ENCODE measurements around the gene TOR1AIP1. TPM values are rescaled to one million over a fixed set of nuclear protein-coding genes. Genes with fewer than 3 reads are reported as not detected.

The TOR1AIP1 gene
- total RNA-seq, 1 donor from 2014 or later, result 60.6 TPM

- H3K4me1 Mint-ChIP-seq (ENCODE audit: unreplicated experiment), result no peaks in the 10 kb centered on the region
- H3K27me3 Mint-ChIP-seq (ENCODE audit: unreplicated experiment), result no peaks in the 10 kb centered on the region
- H3K4me3 Mint-ChIP-seq (ENCODE audit: unreplicated experiment), result no peak overlapping the region
- no peak overlapping the region for H3K27ac Mint-ChIP-seq (ENCODE audit: unreplicated experiment)
- no peak for TF ChIP-seq CTCF (IDR thresholded peaks at IDR 0.05)
- peaks cover 13% of the 10 kb centered on the region for H3K36me3 Mint-ChIP-seq (ENCODE audit: unreplicated experiment)
- DNase-seq (ENCODE audit: extremely low spot score, unreplicated experiment), result no peak
- H3K9me3 Mint-ChIP-seq (ENCODE audit: unreplicated experiment), result no peaks in the 10 kb centered on the region
These were observed 42.2 kb downstream of the TOR1AIP1 start for GRCh38 chr1:179924268-179924667.

DNA sequence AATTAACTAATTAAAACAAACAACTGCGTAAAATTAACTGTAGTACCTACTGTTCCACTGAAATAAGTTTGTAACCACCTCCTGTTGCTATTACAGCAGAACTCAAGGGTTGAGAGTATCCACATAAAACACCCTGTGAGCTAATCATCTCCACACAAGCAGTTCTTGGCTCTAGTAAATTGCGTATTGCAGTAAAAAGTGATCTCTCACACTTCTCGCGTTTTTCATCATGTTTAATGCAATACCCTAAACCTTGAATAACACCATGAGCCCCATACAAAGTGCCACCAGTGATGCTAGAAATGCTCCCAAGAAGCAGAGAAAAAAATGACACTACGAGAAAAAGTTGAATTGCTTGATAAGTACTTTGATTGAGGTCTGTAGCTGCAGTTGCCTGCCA is 43.2 kb downstream of the TOR1AIP1 start:
- DNase-seq (ENCODE audit: extremely low spot score, unreplicated experiment), result no peak
- H3K4me3 Mint-ChIP-seq (ENCODE audit: unreplicated experiment), result no peak overlapping the region
- no peak overlapping the region for H3K27ac Mint-ChIP-seq (ENCODE audit: unreplicated experiment)
- peaks cover 6% of the 10 kb centered on the region for H3K36me3 Mint-ChIP-seq (ENCODE audit: unreplicated experiment)
- H3K9me3 Mint-ChIP-seq (ENCODE audit: unreplicated experiment), result no peaks in the 10 kb centered on the region
- peaks cover 3% of the 10 kb centered on the region for H3K4me1 Mint-ChIP-seq (ENCODE audit: unreplicated experiment)
- H3K27me3 Mint-ChIP-seq (ENCODE audit: unreplicated experiment), result no peaks in the 10 kb centered on the region
- TF ChIP-seq CTCF (IDR thresholded peaks at IDR 0.05), result no peak

DNA sequence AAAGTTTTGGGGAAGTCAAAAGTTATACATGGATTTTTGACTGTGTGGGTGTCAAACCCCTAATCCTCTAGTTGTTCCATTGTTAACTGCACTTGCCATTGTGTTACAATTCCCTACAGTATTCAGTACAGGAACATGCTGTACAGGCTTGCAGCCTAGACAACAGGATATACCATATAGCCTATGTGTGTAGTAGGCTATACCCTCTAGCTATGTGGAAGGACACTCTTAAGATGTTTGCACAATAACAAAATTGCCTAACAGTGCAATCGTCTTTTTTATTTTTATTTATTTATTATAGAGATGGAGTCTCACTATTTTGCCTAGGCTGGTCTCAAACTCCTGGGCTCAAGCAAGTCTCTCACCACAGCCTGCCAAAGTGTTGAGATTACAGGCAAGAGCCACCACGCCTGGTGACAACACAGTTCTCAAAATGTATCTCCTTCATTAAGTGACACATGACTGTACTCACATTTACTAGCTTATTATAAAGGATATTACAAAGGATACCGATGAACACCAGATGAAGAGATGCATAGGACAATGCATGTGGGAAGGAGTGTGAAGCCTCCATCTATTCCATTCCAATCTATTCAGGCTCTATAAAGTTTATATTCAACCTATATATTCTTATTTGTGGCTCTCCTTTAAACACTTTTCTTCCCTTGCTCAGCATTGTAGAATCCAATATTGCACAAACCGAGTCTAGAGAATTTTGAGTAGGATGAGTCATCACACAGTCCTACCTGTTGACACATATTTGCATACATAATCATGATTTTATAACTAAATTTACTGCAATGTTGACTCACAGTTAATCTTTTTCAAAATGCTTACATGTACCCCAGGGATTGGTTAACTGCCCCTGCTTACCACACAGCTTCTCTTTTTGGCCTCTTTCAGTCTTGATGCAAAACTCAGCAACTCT is 44.1 kb downstream of the TOR1AIP1 start:
- Mint-ChIP-seq H3K27me3 (ENCODE audit: unreplicated experiment) (no peaks in the 10 kb centered on the region), H3K9me3 (ENCODE audit: unreplicated experiment) (no peaks in the 10 kb centered on the region), H3K4me1 (ENCODE audit: unreplicated experiment) (peaks cover 5% of the 10 kb centered on the region), H3K36me3 (ENCODE audit: unreplicated experiment) (peaks cover 4% of the 10 kb centered on the region), H3K27ac (ENCODE audit: unreplicated experiment) (no peak overlapping the region), H3K4me3 (ENCODE audit: unreplicated experiment) (no peak overlapping the region)
- TF ChIP-seq CTCF (IDR thresholded peaks at IDR 0.05), result no peak
- no peak for DNase-seq (ENCODE audit: extremely low spot score, unreplicated experiment)

GRCh38 chr1:179926850-179927205 is 44.7 kb downstream of the TOR1AIP1 start:
- H3K4me1 Mint-ChIP-seq (ENCODE audit: unreplicated experiment), result peaks cover 5% of the 10 kb centered on the region
- H3K9me3 Mint-ChIP-seq (ENCODE audit: unreplicated experiment), result no peaks in the 10 kb centered on the region
- DNase-seq (ENCODE audit: extremely low spot score, unreplicated experiment), result no peak
- no peak overlapping the region for H3K27ac Mint-ChIP-seq (ENCODE audit: unreplicated experiment)
- H3K4me3 Mint-ChIP-seq (ENCODE audit: unreplicated experiment), result no peak overlapping the region
- TF ChIP-seq CTCF (IDR thresholded peaks at IDR 0.05), result no peak
- peaks cover 1% of the 10 kb centered on the region for H3K36me3 Mint-ChIP-seq (ENCODE audit: unreplicated experiment)
- no peaks in the 10 kb centered on the region for H3K27me3 Mint-ChIP-seq (ENCODE audit: unreplicated experiment)

DNA sequence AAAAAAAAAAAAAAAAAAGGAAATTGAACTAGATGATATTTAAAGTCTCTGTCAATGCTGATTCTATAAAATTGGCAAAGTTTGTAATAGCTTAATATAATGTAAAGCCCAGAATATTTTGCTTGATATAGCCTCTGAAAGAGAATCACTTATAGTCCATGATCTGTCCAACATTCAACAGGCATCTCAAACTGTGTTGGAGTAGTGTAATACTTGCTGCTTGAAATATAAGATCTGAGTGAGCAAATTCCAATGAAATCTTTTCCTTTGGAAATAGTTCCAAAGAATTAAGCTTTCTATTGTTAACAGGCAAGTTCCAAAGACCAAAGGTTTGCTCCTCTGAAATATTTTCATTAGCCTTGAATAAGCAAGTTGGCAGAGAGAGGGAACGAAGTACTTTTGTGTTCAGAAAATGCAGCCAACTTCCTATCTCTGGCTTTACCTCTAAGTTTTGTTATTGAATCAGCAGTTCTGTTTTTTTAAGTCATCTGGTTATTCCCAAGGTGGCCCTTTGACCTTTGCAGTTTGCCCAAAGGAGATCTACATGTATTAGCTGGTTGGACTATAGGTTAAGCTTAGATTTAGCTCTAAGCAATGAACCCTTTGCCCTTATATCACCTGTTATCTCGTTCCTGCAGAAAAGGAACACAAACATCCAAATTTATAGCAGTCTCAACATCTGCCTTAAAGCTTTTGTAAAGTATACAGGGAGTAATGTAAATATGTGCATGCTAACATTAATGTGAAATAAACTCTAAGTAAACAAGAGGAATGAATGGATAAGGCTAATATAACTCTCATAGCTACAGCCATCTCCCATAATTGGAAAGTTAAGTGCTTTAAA is 48.1 kb downstream of the TOR1AIP1 start:
- TF ChIP-seq CTCF (IDR thresholded peaks at IDR 0.05), result no peak
- Mint-ChIP-seq H3K4me3 (ENCODE audit: unreplicated experiment) (no peak overlapping the region), H3K4me1 (ENCODE audit: unreplicated experiment) (peaks cover 5% of the 10 kb centered on the region), H3K9me3 (ENCODE audit: unreplicated experiment) (no peaks in the 10 kb centered on the region), H3K27me3 (ENCODE audit: unreplicated experiment) (no peaks in the 10 kb centered on the region), H3K27ac (ENCODE audit: unreplicated experiment) (no peak overlapping the region), H3K36me3 (ENCODE audit: unreplicated experiment) (no peaks in the 10 kb centered on the region)
- DNase-seq (ENCODE audit: extremely low spot score, unreplicated experiment), result no peak
